GM12878 (cell line): ENCODE results near the gene POLD4.

Source experiments
- ATF3 ChIP-seq: IDR thresholded peaks from 2 replicates; pipeline ENCODE4 v1.6.1; 2011; ENCODE audit warnings: low read depth, mild to moderate bottlenecking, low read length, moderate library complexity, borderline replicate concordance; ENCODE audit errors: extremely low read depth
- EP300 ChIP-seq, 2 experiments: fragments of 150-350 bp in 1 of 2; IDR thresholded peaks; 2 replicates each; pipeline ENCODE4 v1.6.1; 2011 to 2012; ENCODE audit warnings: low read depth in 2 of 2, low read length in 2 of 2, borderline replicate concordance in 1 of 2, improper control_type of control experiment in 1 of 2, inconsistent platforms in 1 of 2; ENCODE audit not compliant: control insufficient read depth in 1 of 2

- TF ChIP-seq EP300 (IDR thresholded peaks at IDR 0.05; ENCODE audit: borderline replicate concordance in 1 of 2, control insufficient read depth in 1 of 2, low read depth in 2 of 2, low read length in 2 of 2), result no peak
- TF ChIP-seq ATF3, result no peak
These were observed 36.5 kb downstream of the POLD4 start for GRCh38 chr11:67316882-67317204.
